Uterus (tissue), 2 donors: ENCODE data around the gene UBAC1.

Experiments
- CTCF ChIP-seq, 4 experiments: fragments of 200-600 bp in 2 of 4; fragments of 450-650 bp in 2 of 4; sonication (generic) in 2 of 4; IDR thresholded peaks; one replicate each; pipeline ENCODE4 v1.5.1; 2016 to 2019; ENCODE audit warnings: antibody characterized with exemption in 4 of 4, mild to moderate bottlenecking in 2 of 4, moderate library complexity in 1 of 4
- POLR2A ChIP-seq, 2 donors: fragments of 450-650 bp; IDR thresholded peaks; one replicate each; pipeline ENCODE4 v1.6.1; 2016; ENCODE audit warnings: antibody characterized with exemption in 2 of 2, mild to moderate bottlenecking in 1 of 2, moderate library complexity in 1 of 2

GRCh38 chr9:135921749-135922310, 39.3 kb downstream of the UBAC1 start:
- TF ChIP-seq CTCF (IDR thresholded peaks at IDR 0.05) (no peak), POLR2A (IDR thresholded peaks at IDR 0.05) (no peak)
